ENCODE results near the gene DIP2C.

DIP2C gene

DNA sequence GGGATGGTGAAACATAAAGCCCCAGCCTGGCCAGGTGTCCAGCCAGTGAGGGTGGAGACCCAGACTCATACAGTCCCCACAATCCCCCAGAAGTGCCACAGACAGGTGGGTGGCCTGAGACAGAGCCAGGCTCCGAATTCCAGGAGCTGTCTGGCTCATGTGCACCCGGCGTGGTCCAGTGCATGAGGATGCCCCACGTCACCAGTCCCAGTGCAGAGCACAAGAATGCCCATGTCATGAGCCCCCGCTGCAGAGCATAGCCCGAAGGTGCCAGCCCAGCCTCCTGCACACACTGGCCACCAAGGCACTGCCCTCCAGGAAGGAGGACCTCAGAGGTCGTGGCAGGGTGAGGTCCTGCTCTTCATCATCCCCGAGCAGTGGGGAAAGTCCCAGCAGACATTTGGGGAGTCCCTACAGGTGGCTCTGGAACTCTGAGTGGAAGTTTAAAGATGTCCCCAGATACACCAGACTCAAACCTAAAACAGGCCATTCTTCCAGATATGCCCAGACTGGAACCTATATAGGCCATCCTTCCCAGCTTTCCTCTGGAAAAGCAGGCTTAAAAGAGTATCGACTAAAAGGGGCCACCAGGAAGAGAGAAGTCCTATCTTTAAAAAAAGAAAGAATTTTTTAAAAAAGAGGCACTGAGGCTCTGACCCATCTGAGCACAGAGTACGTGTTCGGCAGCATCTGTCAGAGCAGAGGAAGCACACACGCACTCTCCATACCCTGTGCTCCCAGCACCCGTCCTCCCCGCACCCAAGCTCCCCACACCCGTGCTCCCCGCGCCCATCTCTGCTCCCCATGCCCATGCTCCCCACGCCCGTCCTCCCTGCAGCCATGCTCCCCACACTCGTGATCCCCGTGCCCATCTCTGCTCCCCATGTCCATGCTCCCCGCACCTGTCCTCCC, 11.5 kb downstream of the DIP2C start:
- no peak for TF ChIP-seq CTCF (IDR thresholded peaks at IDR 0.05; ENCODE audit: extremely low read depth, insufficient read depth, missing control alignments)
- in situ Hi-C loops (cut with MboI; ENCODE audit: low pct_unique_long_range_greater_than_20kb, low sequenced_read_pairs, unreplicated experiment): no loop called here
- DNase-seq (ENCODE audit: low spot score): no peak

- in situ Hi-C loops (cut with MboI; ENCODE audit: low pct_unique_long_range_greater_than_20kb, low sequenced_read_pairs, unreplicated experiment): no loop called here
These were observed 12.4 kb downstream of the DIP2C start for GRCh38 chr10:677038-677437.

GRCh38 chr10:676178-676577, 13.3 kb downstream of the DIP2C start:
- TF ChIP-seq CTCF (IDR thresholded peaks at IDR 0.05; ENCODE audit: extremely low read depth, insufficient read depth, missing control alignments): no peak
- in situ Hi-C loops (cut with MboI; ENCODE audit: low pct_unique_long_range_greater_than_20kb, low sequenced_read_pairs, unreplicated experiment): no loop called here

More at GRCh38 chr10:677038-677437, 12.4 kb downstream of the DIP2C start:
- TF ChIP-seq CTCF (IDR thresholded peaks at IDR 0.05; ENCODE audit: extremely low read depth, insufficient read depth, missing control alignments): no peak
- DNase-seq (ENCODE audit: low spot score): no peak

GRCh38 chr10:675532-675931, 13.9 kb downstream of the DIP2C start:
- TF ChIP-seq CTCF (IDR thresholded peaks at IDR 0.05; ENCODE audit: extremely low read depth, insufficient read depth, missing control alignments): no peak
- DNase-seq (ENCODE audit: low spot score): no peak
- in situ Hi-C loops (cut with MboI; ENCODE audit: low pct_unique_long_range_greater_than_20kb, low sequenced_read_pairs, unreplicated experiment): no loop called here

More at GRCh38 chr10:676178-676577, 13.3 kb downstream of the DIP2C start:
- no peak for DNase-seq (ENCODE audit: low spot score)

- TF ChIP-seq CTCF (IDR thresholded peaks at IDR 0.05; ENCODE audit: extremely low read depth, insufficient read depth, missing control alignments): no peak
These were observed 16.0 kb downstream of the DIP2C start for GRCh38 chr10:673492-673891.

GRCh38 chr10:672992-673391, 16.5 kb downstream of the DIP2C start:
- no peak for DNase-seq (ENCODE audit: low spot score)
- in situ Hi-C loops (cut with MboI; ENCODE audit: low pct_unique_long_range_greater_than_20kb, low sequenced_read_pairs, unreplicated experiment): no loop called here
- no peak for TF ChIP-seq CTCF (IDR thresholded peaks at IDR 0.05; ENCODE audit: extremely low read depth, insufficient read depth, missing control alignments)

More at GRCh38 chr10:673492-673891, 16.0 kb downstream of the DIP2C start:
- no peak for DNase-seq (ENCODE audit: low spot score)
- in situ Hi-C loops (cut with MboI; ENCODE audit: low pct_unique_long_range_greater_than_20kb, low sequenced_read_pairs, unreplicated experiment): no loop called here
